HL-60 (cell line): Measurements from ENCODE around the gene SAMSN1.

Experiments
- DNase-seq, 2 experiments: peaks; one replicate each; pipeline ENCODE4 v3.0.0-alpha.2; 2010 to 2020; ENCODE audit warnings: low read depth in 1 of 2, low spot score in 1 of 2
- H3K27ac ChIP-seq: fragments of 250-450 bp; sonication (Bioruptor Pico); replicated peaks from 2 replicates; pipeline ENCODE4 v1.5.1; 2020; ENCODE audit warnings: mild to moderate bottlenecking, moderate library complexity
- H3K27me3 ChIP-seq: fragments of 250-450 bp; sonication (Bioruptor Pico); 2 replicates; pipeline ENCODE4 v1.5.1; 2021; ENCODE audit warnings: mild to moderate bottlenecking, moderate library complexity; ENCODE audit not compliant: insufficient read depth, poor library complexity, severe bottlenecking
- H3K4me3 ChIP-seq: replicated peaks from 2 replicates; pipeline ENCODE4 v1.5.1; 2011; ENCODE audit warnings: mild to moderate bottlenecking, control low read depth, low read length; ENCODE audit not compliant: insufficient read depth
- GABPA ChIP-seq: IDR thresholded peaks from 2 replicates; pipeline ENCODE4 v1.6.1; 2012; ENCODE audit warnings: low read depth
- POLR2AphosphoS5 ChIP-seq: IDR thresholded peaks from 2 replicates; pipeline ENCODE4 v1.6.1; 2012; ENCODE audit warnings: low read depth
- REST ChIP-seq: IDR thresholded peaks from 2 replicates; pipeline ENCODE4 v1.6.1; 2012; ENCODE audit warnings: low read depth; ENCODE audit not compliant: insufficient replicate concordance
- SPI1 ChIP-seq: IDR thresholded peaks from 2 replicates; pipeline ENCODE4 v1.6.1; 2012; ENCODE audit warnings: low read depth, mild to moderate bottlenecking, borderline replicate concordance
- TF ChIP-seq, protein P1 (sequence below): IDR thresholded peaks from one replicate; pipeline ENCODE4 v1.5.1; 2011; ENCODE audit warnings: low read length, control low read depth, inconsistent platforms; ENCODE audit not compliant: insufficient read depth

The SAMSN1 gene

DNA sequence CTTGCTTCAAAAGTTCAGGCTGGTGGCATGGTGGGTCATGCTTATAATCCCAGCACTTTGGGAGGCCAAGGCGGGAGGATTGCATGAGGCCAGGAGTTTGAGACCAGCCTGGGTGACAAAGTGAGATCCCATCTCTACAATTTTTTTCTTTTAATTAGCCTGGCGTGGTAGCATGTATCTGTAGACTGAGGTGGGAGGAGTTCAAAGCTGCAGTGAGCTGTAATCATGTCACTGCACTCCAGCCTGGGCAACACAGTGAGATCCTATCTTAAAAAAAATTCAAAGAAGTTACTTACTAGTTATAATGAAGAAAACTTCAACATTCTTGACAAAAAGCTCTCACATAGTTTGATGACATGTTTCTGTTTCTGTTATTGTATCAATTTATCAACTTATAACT lies 45.2 kb downstream of the SAMSN1 start:
- Histone ChIP-seq H3K4me3 (no peak overlapping the region), H3K27me3 (no peaks in the 10 kb centered on the region), H3K27ac (no peak overlapping the region)
- DNase-seq, result no peak
- TF ChIP-seq, protein P1, sequence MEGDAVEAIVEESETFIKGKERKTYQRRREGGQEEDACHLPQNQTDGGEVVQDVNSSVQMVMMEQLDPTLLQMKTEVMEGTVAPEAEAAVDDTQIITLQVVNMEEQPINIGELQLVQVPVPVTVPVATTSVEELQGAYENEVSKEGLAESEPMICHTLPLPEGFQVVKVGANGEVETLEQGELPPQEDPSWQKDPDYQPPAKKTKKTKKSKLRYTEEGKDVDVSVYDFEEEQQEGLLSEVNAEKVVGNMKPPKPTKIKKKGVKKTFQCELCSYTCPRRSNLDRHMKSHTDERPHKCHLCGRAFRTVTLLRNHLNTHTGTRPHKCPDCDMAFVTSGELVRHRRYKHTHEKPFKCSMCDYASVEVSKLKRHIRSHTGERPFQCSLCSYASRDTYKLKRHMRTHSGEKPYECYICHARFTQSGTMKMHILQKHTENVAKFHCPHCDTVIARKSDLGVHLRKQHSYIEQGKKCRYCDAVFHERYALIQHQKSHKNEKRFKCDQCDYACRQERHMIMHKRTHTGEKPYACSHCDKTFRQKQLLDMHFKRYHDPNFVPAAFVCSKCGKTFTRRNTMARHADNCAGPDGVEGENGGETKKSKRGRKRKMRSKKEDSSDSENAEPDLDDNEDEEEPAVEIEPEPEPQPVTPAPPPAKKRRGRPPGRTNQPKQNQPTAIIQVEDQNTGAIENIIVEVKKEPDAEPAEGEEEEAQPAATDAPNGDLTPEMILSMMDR, result no peak
- TF ChIP-seq REST (no peak), POLR2AphosphoS5 (no peak), GABPA (no peak), SPI1 (no peak)

- Histone ChIP-seq H3K4me3 (no peak overlapping the region), H3K27ac (no peak overlapping the region), H3K27me3 (no peaks in the 10 kb centered on the region)
- no peak for DNase-seq
- TF ChIP-seq SPI1, result no peak
- no peak for TF ChIP-seq REST
- TF ChIP-seq POLR2AphosphoS5, result no peak
- TF ChIP-seq, protein P1, result no peak
- TF ChIP-seq GABPA, result no peak
Observed at GRCh38 chr21:14499316-14499715, 46.8 kb downstream of the SAMSN1 start.

DNA sequence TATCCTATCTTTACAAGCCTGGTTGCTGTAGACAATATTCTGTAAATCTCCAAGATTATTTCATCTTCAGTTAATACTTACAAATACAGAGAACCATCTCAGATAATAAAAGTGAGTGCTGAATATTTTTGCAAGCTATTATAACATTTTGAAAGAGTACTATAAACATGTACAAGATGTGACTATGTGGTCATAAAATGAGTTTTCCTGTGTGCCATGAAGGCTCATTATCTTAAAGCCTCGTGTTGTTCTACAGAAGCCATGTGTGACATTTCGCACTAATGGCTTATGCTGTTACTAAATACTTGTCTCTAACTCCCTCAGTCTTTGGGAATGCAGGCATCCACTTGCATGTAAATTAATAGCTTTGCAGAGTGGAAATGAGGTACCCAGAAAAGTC lies 48.3 kb downstream of the SAMSN1 start:
- Histone ChIP-seq H3K27me3 (no peaks in the 10 kb centered on the region), H3K27ac (no peak overlapping the region), H3K4me3 (no peak overlapping the region)
- no peak for TF ChIP-seq GABPA
- TF ChIP-seq SPI1, result no peak
- TF ChIP-seq REST, result no peak
- TF ChIP-seq, protein P1, result no peak
- TF ChIP-seq POLR2AphosphoS5, result no peak
- no peak for DNase-seq
